Measurements from ENCODE around the gene DOCK1. TPM values are rescaled to one million over a fixed set of nuclear protein-coding genes. Genes with fewer than 3 reads are reported as not detected.

The DOCK1 gene
- total RNA-seq, 2 experiments from 2014 or later, result not detected

DNA sequence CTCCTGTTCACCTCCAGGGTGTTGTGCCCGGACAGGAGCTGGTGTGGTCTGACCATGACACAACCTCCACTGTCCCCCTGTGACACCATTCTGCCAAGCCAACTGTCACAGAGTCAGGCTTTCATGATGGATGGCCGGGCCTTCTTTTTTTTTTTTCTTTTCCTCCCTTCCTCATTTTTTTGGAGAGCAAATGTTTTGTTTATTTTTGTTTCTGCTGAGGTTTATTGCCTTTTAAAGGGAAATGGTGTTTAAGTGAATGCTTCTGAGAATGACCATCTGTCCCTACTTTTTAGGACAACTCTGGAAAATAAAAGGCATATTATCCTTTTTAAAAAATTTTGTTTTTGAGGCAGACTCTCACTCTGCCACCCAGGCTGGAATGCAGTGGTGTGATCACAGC, 528.8 kb downstream of the DOCK1 start:
- ChIA-PET POLR2A (no interaction called here), CTCF (no interaction called here)
- ATAC-seq (ENCODE audit: poor library complexity), result no peak
- H3K27me3 Mint-ChIP-seq, result no peaks in the 10 kb centered on the region
- Histone ChIP-seq H3K27ac (ENCODE audit: low read depth in 1 of 2, low read length in 2 of 2) (no peak overlapping the region), H3K9me3 (ENCODE audit: control insufficient read depth in 1 of 2, insufficient read depth in 1 of 2, low read length in 2 of 2) (peaks cover 0 to 25% of the 10 kb centered on the region in 2 experiments), H3K4me1 (ENCODE audit: insufficient read depth, low read length) (no peaks in the 10 kb centered on the region), H3K4me3 (ENCODE audit: low read length) (no peak overlapping the region), H3K36me3 (ENCODE audit: insufficient read depth, low read length) (no peaks in the 10 kb centered on the region), H3K27me3 (ENCODE audit: control insufficient read depth in 1 of 2, insufficient read depth in 2 of 2, low read length in 2 of 2) (no peaks in the 10 kb centered on the region)
- intact Hi-C loops (cut with DNase I, micrococcal nuclease), result no loop called here
- TF ChIP-seq, protein P1, sequence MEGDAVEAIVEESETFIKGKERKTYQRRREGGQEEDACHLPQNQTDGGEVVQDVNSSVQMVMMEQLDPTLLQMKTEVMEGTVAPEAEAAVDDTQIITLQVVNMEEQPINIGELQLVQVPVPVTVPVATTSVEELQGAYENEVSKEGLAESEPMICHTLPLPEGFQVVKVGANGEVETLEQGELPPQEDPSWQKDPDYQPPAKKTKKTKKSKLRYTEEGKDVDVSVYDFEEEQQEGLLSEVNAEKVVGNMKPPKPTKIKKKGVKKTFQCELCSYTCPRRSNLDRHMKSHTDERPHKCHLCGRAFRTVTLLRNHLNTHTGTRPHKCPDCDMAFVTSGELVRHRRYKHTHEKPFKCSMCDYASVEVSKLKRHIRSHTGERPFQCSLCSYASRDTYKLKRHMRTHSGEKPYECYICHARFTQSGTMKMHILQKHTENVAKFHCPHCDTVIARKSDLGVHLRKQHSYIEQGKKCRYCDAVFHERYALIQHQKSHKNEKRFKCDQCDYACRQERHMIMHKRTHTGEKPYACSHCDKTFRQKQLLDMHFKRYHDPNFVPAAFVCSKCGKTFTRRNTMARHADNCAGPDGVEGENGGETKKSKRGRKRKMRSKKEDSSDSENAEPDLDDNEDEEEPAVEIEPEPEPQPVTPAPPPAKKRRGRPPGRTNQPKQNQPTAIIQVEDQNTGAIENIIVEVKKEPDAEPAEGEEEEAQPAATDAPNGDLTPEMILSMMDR (IDR thresholded peaks at IDR 0.05), result no peak
- no peaks in the 10 kb centered on the region for H3K4me1 Mint-ChIP-seq (ENCODE audit: low read depth)
- no peak overlapping the region for H3K27ac Mint-ChIP-seq
- no peaks in the 10 kb centered on the region for H3K36me3 Mint-ChIP-seq (ENCODE audit: low read depth)
- no peak overlapping the region for H3K4me3 Mint-ChIP-seq
- H3K9me3 Mint-ChIP-seq, result no peaks in the 10 kb centered on the region
- no peak for DNase-seq

DNA sequence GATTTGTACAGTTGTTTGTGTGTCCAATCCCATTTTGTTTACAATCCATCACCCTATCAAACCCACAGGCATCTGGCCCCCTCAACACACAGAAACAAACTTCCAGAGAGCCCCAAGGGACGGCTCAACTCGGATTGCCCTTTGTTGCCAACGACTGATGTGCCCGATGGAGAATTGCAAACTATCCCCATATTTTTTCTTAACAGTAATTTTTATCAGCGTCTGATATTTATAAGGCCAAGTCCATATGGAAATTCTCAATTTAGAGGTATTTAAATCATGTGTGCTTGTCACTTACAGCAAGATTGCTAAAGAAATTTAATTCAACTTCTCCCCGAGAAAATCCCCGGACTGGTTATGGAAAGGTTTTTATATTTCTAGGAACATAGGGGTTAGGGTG, 530.0 kb downstream of the DOCK1 start:
- ChIA-PET CTCF (no interaction called here), POLR2A (no interaction called here)
- H3K4me3 Mint-ChIP-seq, result no peak overlapping the region
- H3K9me3 Mint-ChIP-seq, result no peaks in the 10 kb centered on the region
- H3K4me1 Mint-ChIP-seq (ENCODE audit: low read depth), result no peaks in the 10 kb centered on the region
- Histone ChIP-seq H3K4me3 (ENCODE audit: low read length) (no peak overlapping the region), H3K9me3 (ENCODE audit: control insufficient read depth in 1 of 2, insufficient read depth in 1 of 2, low read length in 2 of 2) (peaks cover 0 to 23% of the 10 kb centered on the region in 2 experiments), H3K27ac (ENCODE audit: low read depth in 1 of 2, low read length in 2 of 2) (no peak overlapping the region), H3K4me1 (ENCODE audit: insufficient read depth, low read length) (no peaks in the 10 kb centered on the region), H3K27me3 (ENCODE audit: control insufficient read depth in 1 of 2, insufficient read depth in 2 of 2, low read length in 2 of 2) (no peaks in the 10 kb centered on the region), H3K36me3 (ENCODE audit: insufficient read depth, low read length) (no peaks in the 10 kb centered on the region)
- ATAC-seq (ENCODE audit: poor library complexity), result no peak
- H3K36me3 Mint-ChIP-seq (ENCODE audit: low read depth), result no peaks in the 10 kb centered on the region
- H3K27ac Mint-ChIP-seq, result no peak overlapping the region
- no peaks in the 10 kb centered on the region for H3K27me3 Mint-ChIP-seq
- DNase-seq, result no peak
- intact Hi-C loops (cut with DNase I, micrococcal nuclease), result no loop called here
- TF ChIP-seq, protein P1 (IDR thresholded peaks at IDR 0.05), result no peak

DNA sequence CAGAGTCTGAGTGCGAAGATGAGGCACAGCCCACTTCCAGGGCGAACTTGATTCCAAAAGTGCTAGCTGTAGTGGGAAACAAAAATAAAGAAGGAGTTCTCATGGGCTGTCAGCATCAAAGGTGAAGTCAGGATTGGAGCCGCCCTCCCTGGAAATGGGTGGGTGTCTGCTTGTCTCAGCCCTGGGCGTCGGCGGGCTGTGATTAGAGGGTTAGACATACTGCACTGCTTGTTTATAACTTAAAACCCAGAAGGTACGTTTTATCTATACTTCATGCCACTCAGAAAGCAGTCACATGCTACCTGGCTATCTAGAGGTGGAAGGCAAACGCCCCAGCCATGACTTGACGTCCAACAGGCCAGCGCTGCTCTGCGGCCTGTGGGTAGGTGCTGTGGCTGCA, 535.1 kb downstream of the DOCK1 start:
- Mint-ChIP-seq H3K4me1 (ENCODE audit: low read depth) (no peaks in the 10 kb centered on the region), H3K9me3 (no peaks in the 10 kb centered on the region), H3K36me3 (ENCODE audit: low read depth) (no peaks in the 10 kb centered on the region), H3K27me3 (no peaks in the 10 kb centered on the region), H3K4me3 (no peak overlapping the region), H3K27ac (no peak overlapping the region)
- CTCF ChIA-PET, result no interaction called here
- intact Hi-C loops (cut with DNase I, micrococcal nuclease), result no loop called here
- TF ChIP-seq, protein P1 (IDR thresholded peaks at IDR 0.05), result no peak
- Histone ChIP-seq H3K36me3 (ENCODE audit: insufficient read depth, low read length) (no peaks in the 10 kb centered on the region), H3K27ac (ENCODE audit: low read depth in 1 of 2, low read length in 2 of 2) (no peak overlapping the region), H3K4me1 (ENCODE audit: insufficient read depth, low read length) (no peaks in the 10 kb centered on the region), H3K4me3 (ENCODE audit: low read length) (no peak overlapping the region), H3K27me3 (ENCODE audit: control insufficient read depth in 1 of 2, insufficient read depth in 2 of 2, low read length in 2 of 2) (peaks cover 0 to 2% of the 10 kb centered on the region in 2 experiments), H3K9me3 (ENCODE audit: control insufficient read depth in 1 of 2, insufficient read depth in 1 of 2, low read length in 2 of 2) (peaks cover 0 to 22% of the 10 kb centered on the region in 2 experiments)
- POLR2A ChIA-PET, result no interaction called here
- ATAC-seq (ENCODE audit: poor library complexity), result no peak
- DNase-seq, result no peak
